ENCODE results near the gene ARMC6. TPM values are rescaled to one million over a fixed set of nuclear protein-coding genes. Genes with fewer than 3 reads are reported as not detected.

Gene ARMC6
- total and polyA plus RNA-seq, 2 of the 13 experiments (the other 11 are each of a cell fraction or from before 2014, with no cell fraction given) = 16.2 to 36.8 TPM

GRCh38 chr19:19057720-19058119 lies 24.3 kb downstream of the ARMC6 start:
- FAIRE-seq (no peak), DNase-seq (ENCODE audit: low spot score) (no peak), ATAC-seq (peak; percentile 33)
- no peaks in the 10 kb centered on the region for H4K20me1 ChIP-seq (ENCODE audit: insufficient read depth, low read length)
- H3K36me3 ChIP-seq (replicated peaks in 1 of 2; ENCODE audit: control insufficient read depth in 1 of 2, insufficient read depth in 2 of 2, low read length in 2 of 2) = peaks cover 23 to 49% of the 10 kb centered on the region in 2 experiments
- BruUV-seq (replicated peaks) = no TSS peak
- 91% methylated on average over 4 of the region's 7 CpGs for WGBS (ENCODE audit: low lambda C conversion rate)
- in situ Hi-C loops (cut with HindIII; ENCODE audit: extremely low pct_ligation_motif_present, low pct_unique_long_range_greater_than_20kb) (loop anchor here (5.0 kb wide), 1 partner anchor 55 kb away; no protein-coding TSS in a partner anchor), intact Hi-C loops (cut with micrococcal nuclease; ENCODE audit: unreplicated experiment) (no loop called here)
- H3K4me2 ChIP-seq (ENCODE audit: low read depth, low read length) = no peak overlapping the region
- CTCF ChIA-PET (ENCODE audit: low intra/inter-chr PET ratio, low total read pairs) = no interaction called here
- no peaks in the 10 kb centered on the region for H3K79me2 ChIP-seq (ENCODE audit: insufficient read depth, low read length)
- H3K9me3 ChIP-seq (ENCODE audit: low read length) = no peaks in the 10 kb centered on the region
- POLR2A ChIA-PET = no interaction called here
- TF ChIP-seq RARA (CRISPR knock-in tag; IDR thresholded peaks at IDR 0.05) = no peak
- TF ChIP-seq FOXK1 (CRISPR knock-in tag; IDR thresholded peaks at IDR 0.05; ENCODE audit: borderline replicate concordance, low read depth) = no peak
- peak; percentile 21 for TF ChIP-seq XRCC5 (optimal IDR thresholded peaks at IDR 0.05; ENCODE audit: low read length)
- peak; percentile 78 for TF ChIP-seq ZNF629 (CRISPR knock-in tag; conservative IDR thresholded peaks at IDR 0.05)
- TF ChIP-seq HNF4G (IDR thresholded peaks at IDR 0.05; ENCODE audit: borderline replicate concordance, low read depth, low read length) = peak; percentile 23; the same call in 1 of the 2 replicates
- no peak for TF ChIP-seq HNF4G (CRISPR knock-in tag; IDR thresholded peaks at IDR 0.05; ENCODE audit: borderline replicate concordance, low read depth)
- TF ChIP-seq, protein P1, sequence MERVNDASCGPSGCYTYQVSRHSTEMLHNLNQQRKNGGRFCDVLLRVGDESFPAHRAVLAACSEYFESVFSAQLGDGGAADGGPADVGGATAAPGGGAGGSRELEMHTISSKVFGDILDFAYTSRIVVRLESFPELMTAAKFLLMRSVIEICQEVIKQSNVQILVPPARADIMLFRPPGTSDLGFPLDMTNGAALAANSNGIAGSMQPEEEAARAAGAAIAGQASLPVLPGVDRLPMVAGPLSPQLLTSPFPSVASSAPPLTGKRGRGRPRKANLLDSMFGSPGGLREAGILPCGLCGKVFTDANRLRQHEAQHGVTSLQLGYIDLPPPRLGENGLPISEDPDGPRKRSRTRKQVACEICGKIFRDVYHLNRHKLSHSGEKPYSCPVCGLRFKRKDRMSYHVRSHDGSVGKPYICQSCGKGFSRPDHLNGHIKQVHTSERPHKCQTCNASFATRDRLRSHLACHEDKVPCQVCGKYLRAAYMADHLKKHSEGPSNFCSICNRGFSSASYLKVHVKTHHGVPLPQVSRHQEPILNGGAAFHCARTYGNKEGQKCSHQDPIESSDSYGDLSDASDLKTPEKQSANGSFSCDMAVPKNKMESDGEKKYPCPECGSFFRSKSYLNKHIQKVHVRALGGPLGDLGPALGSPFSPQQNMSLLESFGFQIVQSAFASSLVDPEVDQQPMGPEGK (CRISPR knock-in tag; IDR thresholded peaks at IDR 0.05) = 0 out of 2 replicates have a peak, but pooled peaks have one; percentile 19
- H2AFZ ChIP-seq (ENCODE audit: low read length) = no peak overlapping the region
- H3K9ac ChIP-seq (ENCODE audit: insufficient read depth, low read depth, low read length) = no peak overlapping the region
- no peaks in the 10 kb centered on the region for H3K27me3 ChIP-seq (ENCODE audit: control insufficient read depth in 1 of 2, insufficient read depth in 2 of 2, low read length in 2 of 2)
- no peak overlapping the region for H3K27ac ChIP-seq (ENCODE audit: extremely low read length, insufficient read depth, low read length)
- no peak overlapping the region for H3K4me3 ChIP-seq (replicated peaks in 1 of 3; ENCODE audit: insufficient read depth in 1 of 3, low read depth in 2 of 3, low read length in 3 of 3)
- H3K4me1 ChIP-seq (ENCODE audit: insufficient read depth, low read length) = peaks cover 51% of the 10 kb centered on the region

Measured in HepG2 (cell line).